DMS53 (cell line): ENCODE data around the gene ZCCHC7.

Experiments
- DNase-seq: peaks from one replicate; lab custom pipeline; 2025; lab: John Stamatoyannopoulos, UW

The ZCCHC7 gene

DNA sequence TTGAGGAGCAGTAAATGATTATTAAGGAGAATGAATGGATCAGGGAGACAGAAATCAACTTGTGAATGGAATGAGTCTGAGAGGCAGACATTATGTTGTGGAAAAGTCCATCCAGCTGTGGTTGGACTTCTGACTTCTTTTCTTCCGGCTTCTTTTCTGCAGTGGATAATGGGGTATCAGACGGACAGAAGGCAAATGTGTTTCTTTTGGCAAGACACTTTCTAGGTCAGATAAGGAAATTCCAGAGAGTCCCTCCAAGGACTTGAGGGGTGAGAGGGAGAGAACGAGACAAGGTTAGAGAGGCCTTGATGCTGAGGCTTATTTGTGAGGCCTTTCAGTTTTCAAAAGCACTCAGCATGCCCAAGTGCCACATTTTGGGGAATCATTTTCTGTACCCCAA is 285.0 kb downstream of the ZCCHC7 start:
- DNase-seq = no peak

DNA sequence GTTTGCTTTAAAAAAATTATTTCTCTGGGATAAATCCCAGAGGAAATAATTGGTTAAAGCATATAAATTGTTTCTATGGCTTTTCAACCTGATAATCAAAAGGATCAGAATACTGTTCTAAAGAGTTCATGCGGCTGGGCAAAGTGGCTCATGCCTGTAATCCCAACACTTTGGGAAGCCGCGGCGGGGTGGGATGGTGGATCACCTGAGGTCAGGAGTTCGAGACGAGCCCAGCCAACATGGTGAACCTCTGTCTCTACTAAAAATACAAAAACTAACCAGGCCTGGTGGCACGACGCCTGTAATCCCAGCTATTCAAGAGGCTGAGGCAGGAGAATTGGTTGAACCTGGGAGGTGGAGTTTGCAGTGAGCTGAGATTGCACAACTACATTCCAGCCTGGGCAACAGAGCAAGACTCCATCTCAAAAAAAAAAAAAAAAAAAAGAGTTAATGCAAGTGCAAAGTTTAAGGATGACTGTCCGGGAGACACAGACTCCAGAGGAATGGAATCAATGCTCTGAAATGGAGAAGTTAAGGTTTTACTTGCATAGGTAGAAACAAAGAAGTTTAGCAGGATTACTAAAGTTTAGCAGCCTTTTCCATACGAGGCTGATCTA is 285.5 kb downstream of the ZCCHC7 start:
- DNase-seq = no peak

DNA sequence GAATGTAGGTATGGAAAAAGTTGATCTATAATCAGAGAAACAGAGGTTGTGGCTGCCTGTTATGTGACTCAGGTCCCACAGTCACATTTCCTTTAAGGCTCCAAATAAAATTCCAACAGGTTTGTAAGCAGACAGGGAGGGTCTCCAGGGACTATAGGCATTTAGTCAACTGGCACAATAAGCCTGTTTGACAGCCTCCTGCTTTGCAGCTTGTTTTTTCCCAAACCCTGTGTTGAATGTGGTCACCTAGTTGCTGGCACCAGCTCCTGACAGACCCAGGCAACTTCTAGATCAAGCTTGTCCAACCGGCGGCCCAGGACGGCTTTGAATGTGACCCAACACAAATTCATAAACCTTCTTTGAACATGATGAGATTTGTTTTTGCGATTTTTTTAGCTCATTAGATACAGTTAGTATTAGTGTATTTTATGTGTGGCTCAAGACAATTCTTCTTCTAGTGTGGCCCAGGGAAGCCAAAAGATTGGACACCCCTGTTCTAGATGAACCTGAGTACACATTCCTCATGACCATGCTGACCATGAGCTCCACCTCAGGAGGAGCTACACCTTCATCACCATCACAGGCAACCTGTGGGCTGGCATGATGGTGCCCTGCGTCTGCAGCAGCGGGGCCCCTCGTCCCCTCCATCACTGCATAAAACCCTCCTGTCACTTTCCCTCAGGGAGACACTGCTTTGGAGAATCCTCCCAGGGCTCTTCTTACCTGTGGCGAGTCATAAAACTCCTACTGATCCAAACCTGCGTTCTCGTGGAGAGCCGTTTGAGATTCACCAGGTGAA is 286.4 kb downstream of the ZCCHC7 start:
- DNase-seq = no peak

DNA sequence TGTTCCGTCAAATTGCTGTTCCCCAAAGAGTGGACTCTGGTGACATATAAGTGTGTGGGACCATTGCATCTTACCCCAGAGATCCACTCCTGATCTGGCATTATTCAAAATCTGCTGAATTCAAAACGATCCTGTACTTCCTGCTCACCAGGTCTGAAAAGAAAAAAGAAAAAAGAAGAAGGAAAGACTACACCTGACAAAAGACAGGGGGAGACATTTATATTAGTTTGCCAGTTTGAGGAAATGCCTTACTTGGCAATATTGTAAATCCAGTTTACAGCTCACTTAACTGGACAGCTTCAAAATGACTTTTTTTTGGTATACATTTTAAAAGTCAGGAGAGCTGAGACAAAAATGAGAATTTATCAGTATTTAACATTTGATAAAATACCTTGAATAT is 287.1 kb downstream of the ZCCHC7 start:
- DNase-seq = peak; percentile 43
